ENCODE measurements around the gene NECTIN4. TPM values are rescaled to one million over a fixed set of nuclear protein-coding genes. Genes with fewer than 3 reads are reported as not detected.

The NECTIN4 gene
- total and polyA plus RNA-seq, 2 experiments from 2014 or later, result 0.16 TPM; not detected in 1

DNA sequence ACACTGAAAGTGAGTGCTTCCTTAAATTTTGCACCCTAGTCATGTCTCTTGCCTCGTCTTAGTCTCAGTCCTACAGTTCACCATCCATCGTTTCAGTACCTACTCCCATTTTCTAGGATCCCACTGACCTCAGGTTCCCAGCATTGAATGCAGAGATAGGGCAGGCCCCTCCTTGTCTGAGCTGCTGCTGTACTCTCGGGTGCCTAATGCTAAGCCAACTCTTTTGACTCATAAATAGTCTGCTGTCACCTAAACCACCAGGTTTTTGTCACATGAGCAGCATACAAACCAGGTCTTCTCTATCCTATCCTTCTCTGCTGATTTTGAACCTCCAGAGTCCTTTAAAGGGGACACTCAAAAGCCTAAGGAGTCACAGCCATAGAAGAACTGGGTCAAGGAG, 22.7 kb downstream of the NECTIN4 start:
- H3K36me3 Mint-ChIP-seq (ENCODE audit: low read depth), result no peaks in the 10 kb centered on the region
- no peaks in the 10 kb centered on the region for H4K20me1 ChIP-seq (replicated peaks; ENCODE audit: insufficient read depth)
- no peaks in the 10 kb centered on the region; the same call in 2 of the 3 replicates for H3K9me3 Mint-ChIP-seq
- H3K36me3 ChIP-seq (ENCODE audit: insufficient read depth), result no peaks in the 10 kb centered on the region
- no peaks in the 10 kb centered on the region for H3F3A ChIP-seq (replicated peaks; ENCODE audit: low read depth)
- TF ChIP-seq JUNB (IDR thresholded peaks at IDR 0.05; ENCODE audit: unreplicated experiment) (no peak), CREB1 (CRISPR knock-in tag; IDR thresholded peaks at IDR 0.05; ENCODE audit: low read depth) (no peak), POLR2AphosphoS5 (IDR thresholded peaks at IDR 0.05; ENCODE audit: low read depth) (no peak), ZNF114 (CRISPR knock-in tag; IDR thresholded peaks at IDR 0.05) (no peak), ZNF331 (CRISPR knock-in tag; IDR thresholded peaks at IDR 0.05; ENCODE audit: low read depth) (no peak), EZH2 (IDR thresholded peaks at IDR 0.05; ENCODE audit: low read depth, unreplicated experiment) (no peak), NANOG (IDR thresholded peaks at IDR 0.05; ENCODE audit: borderline replicate concordance) (no peak), EZH2phosphoT487 (IDR thresholded peaks at IDR 0.05; ENCODE audit: unreplicated experiment) (no peak), STAT1 (IDR thresholded peaks at IDR 0.05; ENCODE audit: unreplicated experiment) (no peak)
- TF ChIP-seq, protein P1, sequence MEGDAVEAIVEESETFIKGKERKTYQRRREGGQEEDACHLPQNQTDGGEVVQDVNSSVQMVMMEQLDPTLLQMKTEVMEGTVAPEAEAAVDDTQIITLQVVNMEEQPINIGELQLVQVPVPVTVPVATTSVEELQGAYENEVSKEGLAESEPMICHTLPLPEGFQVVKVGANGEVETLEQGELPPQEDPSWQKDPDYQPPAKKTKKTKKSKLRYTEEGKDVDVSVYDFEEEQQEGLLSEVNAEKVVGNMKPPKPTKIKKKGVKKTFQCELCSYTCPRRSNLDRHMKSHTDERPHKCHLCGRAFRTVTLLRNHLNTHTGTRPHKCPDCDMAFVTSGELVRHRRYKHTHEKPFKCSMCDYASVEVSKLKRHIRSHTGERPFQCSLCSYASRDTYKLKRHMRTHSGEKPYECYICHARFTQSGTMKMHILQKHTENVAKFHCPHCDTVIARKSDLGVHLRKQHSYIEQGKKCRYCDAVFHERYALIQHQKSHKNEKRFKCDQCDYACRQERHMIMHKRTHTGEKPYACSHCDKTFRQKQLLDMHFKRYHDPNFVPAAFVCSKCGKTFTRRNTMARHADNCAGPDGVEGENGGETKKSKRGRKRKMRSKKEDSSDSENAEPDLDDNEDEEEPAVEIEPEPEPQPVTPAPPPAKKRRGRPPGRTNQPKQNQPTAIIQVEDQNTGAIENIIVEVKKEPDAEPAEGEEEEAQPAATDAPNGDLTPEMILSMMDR (conservative IDR thresholded peaks at IDR 0.05; ENCODE audit: low read depth in 2 of 2), result no peak
- TF ChIP-seq, protein P2, sequence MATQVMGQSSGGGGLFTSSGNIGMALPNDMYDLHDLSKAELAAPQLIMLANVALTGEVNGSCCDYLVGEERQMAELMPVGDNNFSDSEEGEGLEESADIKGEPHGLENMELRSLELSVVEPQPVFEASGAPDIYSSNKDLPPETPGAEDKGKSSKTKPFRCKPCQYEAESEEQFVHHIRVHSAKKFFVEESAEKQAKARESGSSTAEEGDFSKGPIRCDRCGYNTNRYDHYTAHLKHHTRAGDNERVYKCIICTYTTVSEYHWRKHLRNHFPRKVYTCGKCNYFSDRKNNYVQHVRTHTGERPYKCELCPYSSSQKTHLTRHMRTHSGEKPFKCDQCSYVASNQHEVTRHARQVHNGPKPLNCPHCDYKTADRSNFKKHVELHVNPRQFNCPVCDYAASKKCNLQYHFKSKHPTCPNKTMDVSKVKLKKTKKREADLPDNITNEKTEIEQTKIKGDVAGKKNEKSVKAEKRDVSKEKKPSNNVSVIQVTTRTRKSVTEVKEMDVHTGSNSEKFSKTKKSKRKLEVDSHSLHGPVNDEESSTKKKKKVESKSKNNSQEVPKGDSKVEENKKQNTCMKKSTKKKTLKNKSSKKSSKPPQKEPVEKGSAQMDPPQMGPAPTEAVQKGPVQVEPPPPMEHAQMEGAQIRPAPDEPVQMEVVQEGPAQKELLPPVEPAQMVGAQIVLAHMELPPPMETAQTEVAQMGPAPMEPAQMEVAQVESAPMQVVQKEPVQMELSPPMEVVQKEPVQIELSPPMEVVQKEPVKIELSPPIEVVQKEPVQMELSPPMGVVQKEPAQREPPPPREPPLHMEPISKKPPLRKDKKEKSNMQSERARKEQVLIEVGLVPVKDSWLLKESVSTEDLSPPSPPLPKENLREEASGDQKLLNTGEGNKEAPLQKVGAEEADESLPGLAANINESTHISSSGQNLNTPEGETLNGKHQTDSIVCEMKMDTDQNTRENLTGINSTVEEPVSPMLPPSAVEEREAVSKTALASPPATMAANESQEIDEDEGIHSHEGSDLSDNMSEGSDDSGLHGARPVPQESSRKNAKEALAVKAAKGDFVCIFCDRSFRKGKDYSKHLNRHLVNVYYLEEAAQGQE (IDR thresholded peaks at IDR 0.05; ENCODE audit: unreplicated experiment), result no peak
- TF ChIP-seq, protein P3, sequence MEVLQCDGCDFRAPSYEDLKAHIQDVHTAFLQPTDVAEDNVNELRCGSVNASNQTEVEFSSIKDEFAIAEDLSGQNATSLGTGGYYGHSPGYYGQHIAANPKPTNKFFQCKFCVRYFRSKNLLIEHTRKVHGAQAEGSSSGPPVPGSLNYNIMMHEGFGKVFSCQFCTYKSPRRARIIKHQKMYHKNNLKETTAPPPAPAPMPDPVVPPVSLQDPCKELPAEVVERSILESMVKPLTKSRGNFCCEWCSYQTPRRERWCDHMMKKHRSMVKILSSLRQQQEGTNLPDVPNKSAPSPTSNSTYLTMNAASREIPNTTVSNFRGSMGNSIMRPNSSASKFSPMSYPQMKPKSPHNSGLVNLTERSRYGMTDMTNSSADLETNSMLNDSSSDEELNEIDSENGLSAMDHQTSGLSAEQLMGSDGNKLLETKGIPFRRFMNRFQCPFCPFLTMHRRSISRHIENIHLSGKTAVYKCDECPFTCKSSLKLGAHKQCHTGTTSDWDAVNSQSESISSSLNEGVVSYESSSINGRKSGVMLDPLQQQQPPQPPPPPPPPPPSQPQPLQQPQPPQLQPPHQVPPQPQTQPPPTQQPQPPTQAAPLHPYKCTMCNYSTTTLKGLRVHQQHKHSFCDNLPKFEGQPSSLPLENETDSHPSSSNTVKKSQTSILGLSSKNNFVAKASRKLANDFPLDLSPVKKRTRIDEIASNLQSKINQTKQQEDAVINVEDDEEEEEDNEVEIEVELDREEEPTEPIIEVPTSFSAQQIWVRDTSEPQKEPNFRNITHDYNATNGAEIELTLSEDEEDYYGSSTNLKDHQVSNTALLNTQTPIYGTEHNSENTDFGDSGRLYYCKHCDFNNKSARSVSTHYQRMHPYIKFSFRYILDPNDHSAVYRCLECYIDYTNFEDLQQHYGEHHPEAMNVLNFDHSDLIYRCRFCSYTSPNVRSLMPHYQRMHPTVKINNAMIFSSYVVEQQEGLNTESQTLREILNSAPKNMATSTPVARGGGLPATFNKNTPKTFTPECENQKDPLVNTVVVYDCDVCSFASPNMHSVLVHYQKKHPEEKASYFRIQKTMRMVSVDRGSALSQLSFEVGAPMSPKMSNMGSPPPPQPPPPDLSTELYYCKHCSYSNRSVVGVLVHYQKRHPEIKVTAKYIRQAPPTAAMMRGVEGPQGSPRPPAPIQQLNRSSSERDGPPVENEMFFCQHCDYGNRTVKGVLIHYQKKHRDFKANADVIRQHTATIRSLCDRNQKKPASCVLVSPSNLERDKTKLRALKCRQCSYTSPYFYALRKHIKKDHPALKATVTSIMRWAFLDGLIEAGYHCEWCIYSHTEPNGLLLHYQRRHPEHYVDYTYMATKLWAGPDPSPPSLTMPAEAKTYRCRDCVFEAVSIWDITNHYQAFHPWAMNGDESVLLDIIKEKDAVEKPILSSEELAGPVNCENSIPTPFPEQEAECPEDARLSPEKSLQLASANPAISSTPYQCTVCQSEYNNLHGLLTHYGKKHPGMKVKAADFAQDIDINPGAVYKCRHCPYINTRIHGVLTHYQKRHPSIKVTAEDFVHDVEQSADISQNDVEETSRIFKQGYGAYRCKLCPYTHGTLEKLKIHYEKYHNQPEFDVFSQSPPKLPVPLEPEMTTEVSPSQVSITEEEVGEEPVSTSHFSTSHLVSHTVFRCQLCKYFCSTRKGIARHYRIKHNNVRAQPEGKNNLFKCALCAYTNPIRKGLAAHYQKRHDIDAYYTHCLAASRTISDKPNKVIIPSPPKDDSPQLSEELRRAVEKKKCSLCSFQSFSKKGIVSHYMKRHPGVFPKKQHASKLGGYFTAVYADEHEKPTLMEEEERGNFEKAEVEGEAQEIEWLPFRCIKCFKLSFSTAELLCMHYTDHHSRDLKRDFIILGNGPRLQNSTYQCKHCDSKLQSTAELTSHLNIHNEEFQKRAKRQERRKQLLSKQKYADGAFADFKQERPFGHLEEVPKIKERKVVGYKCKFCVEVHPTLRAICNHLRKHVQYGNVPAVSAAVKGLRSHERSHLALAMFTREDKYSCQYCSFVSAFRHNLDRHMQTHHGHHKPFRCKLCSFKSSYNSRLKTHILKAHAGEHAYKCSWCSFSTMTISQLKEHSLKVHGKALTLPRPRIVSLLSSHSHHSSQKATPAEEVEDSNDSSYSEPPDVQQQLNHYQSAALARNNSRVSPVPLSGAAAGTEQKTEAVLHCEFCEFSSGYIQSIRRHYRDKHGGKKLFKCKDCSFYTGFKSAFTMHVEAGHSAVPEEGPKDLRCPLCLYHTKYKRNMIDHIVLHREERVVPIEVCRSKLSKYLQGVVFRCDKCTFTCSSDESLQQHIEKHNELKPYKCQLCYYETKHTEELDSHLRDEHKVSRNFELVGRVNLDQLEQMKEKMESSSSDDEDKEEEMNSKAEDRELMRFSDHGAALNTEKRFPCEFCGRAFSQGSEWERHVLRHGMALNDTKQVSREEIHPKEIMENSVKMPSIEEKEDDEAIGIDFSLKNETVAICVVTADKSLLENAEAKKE (CRISPR knock-in tag; IDR thresholded peaks at IDR 0.05), result no peak
- TF ChIP-seq, protein P4, sequence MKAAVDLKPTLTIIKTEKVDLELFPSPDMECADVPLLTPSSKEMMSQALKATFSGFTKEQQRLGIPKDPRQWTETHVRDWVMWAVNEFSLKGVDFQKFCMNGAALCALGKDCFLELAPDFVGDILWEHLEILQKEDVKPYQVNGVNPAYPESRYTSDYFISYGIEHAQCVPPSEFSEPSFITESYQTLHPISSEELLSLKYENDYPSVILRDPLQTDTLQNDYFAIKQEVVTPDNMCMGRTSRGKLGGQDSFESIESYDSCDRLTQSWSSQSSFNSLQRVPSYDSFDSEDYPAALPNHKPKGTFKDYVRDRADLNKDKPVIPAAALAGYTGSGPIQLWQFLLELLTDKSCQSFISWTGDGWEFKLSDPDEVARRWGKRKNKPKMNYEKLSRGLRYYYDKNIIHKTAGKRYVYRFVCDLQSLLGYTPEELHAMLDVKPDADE (IDR thresholded peaks at IDR 0.05), result no peak
- H2AFZ ChIP-seq, result no peak overlapping the region
- DNase-seq (ENCODE audit: low spot score), result no peak
- ATAC-seq, result no peak
- H3K4me2 ChIP-seq, result no peak overlapping the region
- no peaks in the 10 kb centered on the region for H3K27me3 ChIP-seq (ENCODE audit: insufficient read depth)
- H3K4me3 Mint-ChIP-seq, result no peak overlapping the region
- H3K4me1 Mint-ChIP-seq, result peaks cover 11% of the 10 kb centered on the region; the same call in 2 of the 3 replicates
- H3K27ac ChIP-seq (ENCODE audit: low read depth), result no peak overlapping the region
- H3K79me2 ChIP-seq (replicated peaks; ENCODE audit: insufficient read depth), result no peaks in the 10 kb centered on the region
- H3K27ac Mint-ChIP-seq, result no peak overlapping the region
- peaks cover 9% of the 10 kb centered on the region for H3K27me3 Mint-ChIP-seq (ENCODE audit: insufficient read depth, low read depth, poor library complexity)
- H3K9me2 ChIP-seq (ENCODE audit: insufficient read depth), result no peaks in the 10 kb centered on the region
- H3K4me3 ChIP-seq, result no peak overlapping the region
- peaks cover 13% of the 10 kb centered on the region; the same call in 1 of the 2 replicates for H3K4me1 ChIP-seq (ENCODE audit: insufficient read depth)

Data from GM23338 (cell line).